Stimulated activated naive CD8-positive, alpha-beta T cell treated with anti-CD3 and anti-CD28 coated beads, Interleukin-15, Interleukin-2, amounts not matched to agents 100 U/mL and 50 U/mL, for 24 hours (primary cell): Measurements from ENCODE around the gene TK2.
A peak's percentile ranks its signal among the peaks of the same experiment; 100 is the strongest.
"Not testable (repeated sequence)": the region's sequence is repeated elsewhere in the genome, so short reads cannot be mapped to it uniquely, and the experiment has no call there.

Experiments used
- ATAC-seq: fragments of 150-1000 bp; cut with Tn5 transposase; one replicate; pipeline ENCODE4 v1.10.0; 2021
- DNase-seq: peaks from one replicate; pipeline ENCODE4 v3.0.0; 2021

Gene TK2

GRCh38 chr16:66549284-66550131, at the start of gene TK2:
Gene TK2 (minus strand): TSS chr16:66550122. CDS start chr16:66550061, 61 bp downstream.
- peak; percentile 84 for DNase-seq

DNA sequence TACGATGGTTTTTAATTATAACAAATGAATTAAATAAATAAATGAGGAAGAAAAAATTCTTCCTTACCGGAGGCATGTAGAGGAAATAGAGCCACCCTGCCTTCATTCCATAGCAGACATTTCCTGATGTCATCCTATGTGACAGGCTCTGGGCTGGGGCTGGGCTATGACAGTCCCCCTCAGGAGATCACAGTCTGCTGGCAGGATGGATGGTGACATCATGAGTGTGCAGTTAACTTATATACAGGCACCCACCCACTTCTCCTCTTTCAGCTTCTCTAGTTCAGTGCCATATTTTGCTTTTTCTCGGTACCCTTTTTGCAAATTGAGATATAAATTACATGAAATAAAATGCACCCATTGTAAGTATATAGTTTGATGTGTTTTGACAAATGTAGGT, 48.2 kb upstream of the TK2 start:
- DNase-seq (no peak), ATAC-seq (peak; percentile 65)

More at GRCh38 chr16:66549284-66550131, at the start of gene TK2:
- peak; percentile 67 for ATAC-seq

DNA sequence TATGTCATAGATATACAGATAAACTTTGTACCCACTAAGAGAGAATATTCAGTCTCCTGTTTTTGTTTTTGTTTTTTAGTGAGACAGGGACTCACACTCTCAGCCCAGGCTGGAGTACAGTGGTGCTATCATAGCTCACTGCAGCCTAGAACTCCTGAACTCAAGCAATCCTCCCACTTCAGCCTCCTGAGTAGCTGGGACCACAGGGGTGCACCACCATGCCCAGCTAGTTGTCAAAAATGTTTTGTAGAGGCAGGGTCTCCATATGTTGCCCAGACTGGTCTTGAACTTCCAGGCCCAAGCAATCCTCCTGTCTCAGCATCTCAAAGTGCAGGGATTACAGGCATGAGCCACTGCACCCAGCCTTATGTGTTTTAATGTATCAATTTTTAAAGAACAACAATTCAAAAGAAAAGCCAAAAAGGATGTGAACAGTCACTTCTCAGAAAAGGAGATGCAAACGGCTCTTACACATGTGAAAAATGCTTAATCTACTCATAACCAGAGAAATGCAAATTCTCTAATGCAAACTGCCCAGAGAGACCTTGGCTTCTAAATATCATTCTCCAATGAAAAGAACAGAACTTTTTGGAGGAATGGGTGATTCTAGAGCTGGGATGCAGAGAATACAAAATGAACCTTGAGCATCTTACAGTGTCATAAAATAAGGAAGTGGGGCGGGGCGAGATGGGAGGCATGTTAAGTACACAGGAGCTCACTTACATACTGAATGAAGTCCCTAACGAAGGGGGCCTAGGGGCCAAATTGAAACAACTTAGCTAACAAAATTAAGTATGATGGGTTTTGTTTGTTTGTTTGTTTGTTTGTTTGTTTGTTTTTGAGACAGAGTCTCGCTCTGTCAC, 47.3 kb upstream of the TK2 start:
- no peak for DNase-seq
- no peak for ATAC-seq

- ATAC-seq, DNase-seq: not testable (repeated sequence)
Measured at GRCh38 chr16:66596559-66596958, 46.6 kb upstream of the TK2 start.

DNA sequence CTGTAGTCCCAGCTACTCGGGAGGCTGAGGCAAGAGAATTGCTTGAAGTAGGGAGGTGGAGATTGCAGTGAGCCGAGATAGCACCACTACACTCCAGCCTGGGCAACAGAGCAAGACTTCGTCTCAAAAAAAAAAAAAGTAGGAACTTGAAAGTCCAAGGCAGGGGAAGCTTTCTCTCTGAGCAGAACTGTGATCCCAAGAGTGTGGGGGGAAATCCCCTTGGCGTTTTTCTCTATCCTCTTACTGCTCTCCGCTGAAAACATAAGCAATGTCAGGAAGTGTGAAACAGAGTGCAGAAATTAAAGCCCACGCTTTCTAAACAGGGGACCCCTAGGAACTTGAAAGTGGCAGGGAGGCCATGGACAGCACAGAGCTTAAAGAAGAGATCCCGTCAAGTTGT, 44.8 kb upstream of the TK2 start:
- DNase-seq (no peak), ATAC-seq (no peak)

- ATAC-seq (no peak), DNase-seq (no peak)
Measured at GRCh38 chr16:66592814-66593213, 42.9 kb upstream of the TK2 start.

GRCh38 chr16:66592241-66592640, 42.3 kb upstream of the TK2 start:
- DNase-seq (no peak), ATAC-seq (no peak)

DNA sequence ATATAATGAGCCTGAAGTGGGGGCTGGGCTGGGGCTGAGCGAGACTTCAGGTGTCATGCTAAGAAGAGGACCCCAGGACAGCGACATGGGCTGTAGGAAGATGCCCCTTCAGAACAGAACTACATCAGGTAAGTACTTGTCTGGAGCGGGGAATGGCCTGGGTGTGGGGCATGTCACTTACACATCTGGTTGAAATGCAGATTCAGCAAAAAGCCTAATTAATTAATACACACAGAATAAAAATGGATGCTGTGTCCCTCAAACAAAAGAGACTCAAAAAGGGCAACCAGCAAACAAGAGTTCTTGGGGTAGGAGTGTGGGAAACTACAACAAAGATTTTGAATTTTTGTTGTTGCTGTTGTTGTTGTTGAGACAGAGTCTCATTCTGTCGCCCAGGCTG, 41.1 kb upstream of the TK2 start:
- no peak for ATAC-seq
- DNase-seq = no peak

DNA sequence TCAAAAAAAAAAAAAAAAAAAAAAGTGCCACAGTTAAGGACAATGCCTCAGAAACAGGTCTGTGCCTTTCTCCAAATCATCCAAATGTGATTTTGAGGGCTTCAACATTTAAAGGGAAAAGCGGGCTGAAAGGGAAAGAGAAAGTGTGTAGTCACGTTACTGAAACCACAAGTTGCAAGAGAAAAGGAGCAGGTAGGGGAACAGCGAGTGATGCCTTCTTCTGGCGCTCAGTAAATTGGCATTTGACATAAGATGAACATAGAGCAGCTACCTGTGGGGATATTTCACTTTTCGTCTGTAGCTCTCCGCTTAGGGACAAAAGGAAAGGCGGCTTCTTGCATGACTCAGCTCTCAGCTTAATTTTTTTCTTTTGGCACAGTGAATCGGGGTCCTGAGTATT, 40.4 kb upstream of the TK2 start:
- ATAC-seq (peak; percentile 36), DNase-seq (no peak)

DNA sequence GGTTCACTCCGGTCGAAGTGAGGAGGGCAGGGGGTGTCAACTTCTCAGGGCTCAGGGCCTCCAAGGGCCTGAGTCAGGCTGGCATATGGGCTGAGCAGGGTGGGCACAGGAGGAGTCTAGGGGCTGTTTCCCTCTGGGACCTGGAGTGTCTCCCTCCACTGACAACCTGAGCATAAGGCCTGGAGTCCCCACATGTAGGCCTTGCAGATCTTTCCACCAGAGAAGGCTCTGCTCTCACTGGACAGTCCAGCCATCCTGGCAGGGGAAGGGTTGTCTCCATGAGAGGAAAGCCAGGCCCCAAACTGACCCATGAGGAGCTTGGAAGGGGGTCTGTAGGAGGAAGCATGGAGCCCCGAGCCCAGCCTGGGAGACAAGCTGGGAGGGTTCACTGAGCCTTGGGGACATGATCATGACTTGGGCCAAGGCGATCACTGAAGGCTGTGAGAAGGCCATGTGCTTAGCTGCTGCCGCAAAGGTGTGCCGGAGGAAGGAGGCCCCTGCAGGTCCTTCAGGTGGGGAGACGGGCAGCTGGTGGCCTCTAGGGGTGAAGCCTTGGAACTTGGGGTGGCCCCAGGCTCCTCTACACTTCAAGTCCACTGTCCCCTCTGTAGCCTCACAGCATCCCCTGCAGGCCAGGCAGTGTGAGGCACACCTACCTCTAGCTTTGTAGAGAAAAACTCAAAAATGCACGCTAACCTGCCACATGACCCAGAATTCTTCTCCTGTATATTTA, 39.2 kb upstream of the TK2 start:
- ATAC-seq (peak; percentile 93), DNase-seq (peak; percentile 65)

- no peak for ATAC-seq
- DNase-seq = no peak
Measured at GRCh38 chr16:66587881-66588600, 38.1 kb upstream of the TK2 start.

- ATAC-seq (no peak), DNase-seq (no peak)
Measured at GRCh38 chr16:66585481-66586239, 35.7 kb upstream of the TK2 start.

GRCh38 chr16:66581246-66581952, 31.5 kb upstream of the TK2 start:
- DNase-seq (no peak), ATAC-seq (no peak)

DNA sequence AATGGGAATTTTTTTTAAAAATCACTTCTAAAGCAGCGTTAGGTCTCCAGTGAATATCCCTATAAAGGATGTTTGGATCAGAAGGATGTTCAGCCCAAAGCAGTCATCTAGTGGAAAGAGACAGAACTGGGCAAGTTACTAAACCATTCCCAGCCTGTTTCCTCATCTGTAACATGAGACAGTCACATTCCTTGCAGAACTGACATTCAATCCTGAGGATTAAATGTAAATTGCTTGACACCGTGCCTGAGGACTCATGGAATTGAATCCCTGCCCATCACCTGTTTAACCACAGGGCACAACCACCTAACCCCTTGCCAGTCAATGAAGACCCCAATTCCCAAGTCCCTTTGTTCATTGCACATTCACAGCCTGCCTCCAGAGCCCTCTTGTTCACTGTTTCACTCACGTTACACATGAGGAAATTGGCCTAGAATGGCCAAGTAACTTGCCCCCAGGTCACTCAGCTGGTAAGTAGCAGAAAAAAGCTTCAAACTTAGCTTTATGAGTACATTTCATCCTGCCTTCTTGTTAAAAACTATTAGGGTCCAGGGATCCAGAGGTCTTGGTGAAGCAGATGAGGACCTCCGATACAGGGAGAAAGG, 30.8 kb upstream of the TK2 start:
- ATAC-seq (no peak), DNase-seq (no peak)

DNA sequence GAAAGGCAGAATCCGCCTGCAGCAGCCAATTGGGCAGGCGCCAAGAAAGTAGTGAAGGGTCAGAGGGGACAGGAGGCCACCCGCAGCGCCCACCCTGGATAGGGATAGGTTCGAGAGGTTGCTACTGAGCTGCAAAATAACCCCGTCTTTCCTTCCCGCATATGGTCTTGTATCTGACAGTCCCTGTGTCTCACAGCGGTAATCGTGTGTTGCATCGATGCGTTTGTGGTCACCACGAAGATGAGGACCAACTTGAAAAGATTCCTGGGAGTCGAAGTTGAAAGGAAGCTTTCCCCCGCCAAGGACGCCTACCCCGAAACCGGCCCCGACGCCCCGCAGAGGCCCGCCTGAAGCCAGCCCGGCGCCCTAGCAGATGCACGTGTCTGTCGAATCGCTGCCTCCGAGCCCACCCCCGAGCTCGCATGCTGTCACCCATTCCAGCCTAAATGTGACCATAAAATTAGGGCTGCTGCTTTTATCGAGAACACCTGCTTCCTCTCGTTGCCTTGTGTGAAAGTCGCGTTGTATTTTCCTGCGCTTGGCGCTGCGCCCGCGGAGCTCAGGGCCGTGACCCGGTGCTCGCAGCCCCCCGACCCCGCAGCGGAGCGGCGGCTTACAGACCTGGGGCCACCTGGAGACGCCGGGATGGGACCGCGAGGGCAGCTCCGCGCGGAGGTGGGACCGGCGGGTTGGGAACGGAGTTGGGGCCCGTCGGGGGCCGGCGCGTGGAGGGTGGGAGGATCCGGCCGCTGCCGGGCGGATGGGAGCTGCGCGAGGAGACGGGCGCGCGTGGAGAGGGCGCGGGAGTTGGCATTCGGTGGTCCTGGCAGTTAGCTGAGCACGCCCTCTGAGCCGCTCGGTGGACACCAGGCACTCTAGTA, 29.0 kb upstream of the TK2 start, which contains the start of gene CMTM2:
Gene CMTM2, plus strand, starts transcription at position 813 of the 881 bp plus-strand sequence. CDS start 145 bp downstream, outside the sequence.
- DNase-seq (peak; percentile 30), ATAC-seq (peak; percentile 49)

DNA sequence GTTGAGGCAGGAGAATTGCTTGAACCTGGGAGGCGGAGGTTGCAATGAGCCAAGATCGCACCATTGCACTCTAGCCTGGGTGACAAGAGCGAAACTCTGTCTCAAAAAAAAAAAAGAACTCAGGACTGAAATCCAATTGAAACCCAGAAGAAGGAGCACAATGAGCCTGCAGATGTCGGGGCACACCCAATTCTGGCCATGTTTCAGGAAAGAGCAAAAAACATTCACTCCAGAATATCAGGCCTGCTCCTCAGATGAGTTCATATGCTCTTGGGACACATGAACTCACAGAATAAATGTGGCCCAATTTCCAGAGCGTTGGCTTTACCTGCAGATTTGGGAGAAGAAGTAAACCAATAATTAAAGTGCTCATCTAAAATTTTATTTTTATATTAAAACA, 26.4 kb upstream of the TK2 start:
- ATAC-seq = no peak
- no peak for DNase-seq

DNA sequence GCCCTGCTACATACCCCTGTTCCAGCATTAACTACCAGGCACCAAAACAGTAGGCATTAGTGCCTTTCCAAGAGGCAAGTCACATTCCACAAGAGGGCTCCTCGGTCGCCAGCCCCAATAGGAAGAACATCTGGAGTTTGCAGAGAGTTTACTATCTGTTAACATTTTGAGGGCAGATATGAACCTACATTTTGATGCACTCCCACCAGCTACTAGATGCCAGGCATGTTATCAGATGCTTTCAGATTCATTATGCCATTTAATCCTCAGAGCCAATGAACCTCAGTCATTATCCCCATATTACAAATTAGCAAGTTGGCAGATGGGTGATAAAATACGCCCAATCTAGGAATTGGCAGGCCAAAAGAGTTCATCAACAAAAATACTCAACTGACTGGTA, 25.1 kb upstream of the TK2 start:
- ATAC-seq = no peak
- DNase-seq = no peak

DNA sequence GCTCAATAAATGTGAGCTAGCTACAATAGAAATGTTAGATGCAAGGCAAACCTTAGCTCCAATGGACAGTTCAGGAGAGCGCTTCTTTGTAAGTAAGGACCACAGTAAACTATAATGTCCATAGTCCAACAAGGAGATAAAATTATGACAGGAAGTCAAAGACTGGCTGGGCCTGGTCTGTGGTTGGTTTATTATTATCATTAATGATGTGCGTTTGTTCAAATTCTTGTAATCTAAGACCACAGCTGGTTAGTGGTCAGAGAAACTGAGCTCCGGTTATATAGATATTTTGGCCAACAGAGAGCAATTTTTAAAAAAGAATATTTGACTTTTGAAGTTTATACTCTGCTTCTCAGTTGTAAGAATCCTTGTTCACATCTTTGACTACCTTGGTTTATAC, 24.6 kb upstream of the TK2 start:
- ATAC-seq = no peak

DNA sequence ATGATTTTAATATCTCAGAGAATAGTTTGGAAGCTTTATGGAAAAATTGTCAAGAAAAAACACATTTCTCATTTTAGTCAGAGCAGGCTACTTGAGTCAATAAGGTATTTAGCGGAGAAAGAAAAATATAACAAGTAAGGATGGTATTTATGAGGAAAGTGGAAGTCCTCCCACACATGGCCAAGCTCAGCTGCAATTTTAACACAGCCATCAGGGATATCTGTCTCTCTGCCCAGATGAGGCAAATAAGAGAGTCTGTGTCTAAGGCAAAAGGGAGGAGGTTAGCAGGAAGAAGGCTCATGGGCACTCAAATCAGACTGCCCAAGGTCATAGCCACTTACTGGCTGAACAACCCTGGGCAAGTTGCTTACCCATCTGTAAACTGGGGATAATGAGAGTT, 24.2 kb upstream of the TK2 start:
- ATAC-seq = no peak
- DNase-seq = no peak

More for the DNA sequence above, 24.6 kb upstream of the TK2 start:
- DNase-seq = no peak
